ENCODE measurements around the gene CHKA.

CHKA gene

DNA sequence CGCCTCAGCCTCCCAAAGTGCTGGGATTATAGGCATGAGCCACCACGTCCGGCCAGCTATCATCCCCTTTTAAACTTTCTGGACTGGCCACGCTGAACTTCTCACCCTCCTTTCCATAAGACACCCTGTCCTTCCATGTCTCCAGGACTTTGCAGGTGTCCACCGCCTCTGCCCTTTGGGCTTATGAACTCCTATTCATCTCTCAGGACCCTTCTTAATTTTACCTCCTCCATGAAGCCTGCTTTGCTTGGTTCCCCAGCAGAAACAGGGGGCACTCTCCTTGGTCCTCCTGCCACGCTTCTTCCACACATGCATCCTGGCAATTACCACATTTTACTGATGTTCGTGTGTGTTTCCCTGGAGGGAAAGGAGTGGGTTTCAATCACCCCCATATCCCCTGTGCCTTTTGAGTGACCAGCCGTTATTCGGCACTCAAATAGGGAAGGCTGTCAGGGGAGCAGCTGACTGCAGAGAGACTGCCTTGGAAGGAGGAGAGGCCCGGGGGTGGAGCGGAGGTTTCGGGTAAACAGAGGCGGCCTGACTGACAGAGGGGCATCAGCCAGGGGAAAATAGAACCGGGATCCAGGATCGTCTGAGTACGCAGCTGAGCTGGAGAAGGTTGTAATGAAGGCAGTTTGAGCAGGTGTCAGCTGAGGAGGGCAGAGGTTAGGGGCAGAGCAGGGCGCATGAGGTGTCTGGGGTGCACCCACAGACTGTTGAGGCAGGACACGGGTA, 27.1 kb upstream of the CHKA start:
- H3K36me3 Mint-ChIP-seq, result no peaks in the 10 kb centered on the region
- no peak overlapping the region for H3K27ac Mint-ChIP-seq
- ATAC-seq, result no peak

DNA sequence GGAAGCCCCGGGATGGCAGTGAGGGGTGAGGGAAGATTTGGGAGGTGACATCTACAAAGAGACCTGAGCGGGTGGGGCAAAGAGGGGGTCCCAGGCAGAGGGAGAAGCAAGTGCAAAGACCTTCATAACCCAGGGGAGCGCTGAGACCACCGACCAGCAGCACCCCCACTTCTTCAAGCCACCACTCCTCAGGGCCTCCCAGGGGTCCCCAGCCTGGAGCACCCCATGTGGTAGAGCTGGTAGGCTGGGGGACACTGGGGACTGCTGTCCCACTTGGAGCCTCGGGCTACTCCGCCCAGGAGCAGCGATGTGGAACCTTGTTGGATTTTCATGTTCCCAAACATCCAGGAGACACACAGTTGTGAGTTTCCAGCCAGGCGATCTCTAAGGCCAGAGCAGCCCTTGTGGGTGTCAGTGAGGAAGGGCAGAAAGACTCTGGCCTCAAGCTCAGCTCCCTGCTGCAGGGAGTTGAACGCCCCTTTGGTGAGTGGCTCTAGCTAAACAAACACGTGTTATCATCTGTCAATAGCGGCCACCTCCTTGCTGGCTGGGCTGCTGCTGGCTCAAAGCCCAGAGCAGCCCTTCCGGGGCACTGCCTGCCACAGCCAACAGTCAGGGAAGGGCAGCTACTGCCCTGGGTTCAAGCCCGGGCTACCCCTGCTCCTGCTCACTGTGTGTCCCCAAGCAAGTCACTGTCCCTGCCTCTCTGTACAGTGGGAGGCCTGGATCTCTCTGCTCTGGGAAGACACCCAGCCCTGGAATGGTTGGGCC, 25.7 kb upstream of the CHKA start:
- no peak overlapping the region for H3K4me3 Mint-ChIP-seq
- H3K36me3 Mint-ChIP-seq, result no peaks in the 10 kb centered on the region
- no peaks in the 10 kb centered on the region for H3K9me3 Mint-ChIP-seq
- DNase-seq (ENCODE audit: low spot score in 2 of 2), result no peak
- H3K4me1 Mint-ChIP-seq, result peaks cover 12% of the 10 kb centered on the region
- ATAC-seq, result no peak
- peak overlapping the region; percentile 32 for H3K27ac Mint-ChIP-seq

More for the DNA sequence above, 27.1 kb upstream of the CHKA start:
- Mint-ChIP-seq H3K4me3 (no peak overlapping the region), H3K4me1 (peaks cover 8% of the 10 kb centered on the region), H3K9me3 (no peaks in the 10 kb centered on the region)
- DNase-seq (ENCODE audit: low spot score in 2 of 2), result no peak

- Mint-ChIP-seq H3K27ac (peak overlapping the region; percentile 32), H3K36me3 (no peaks in the 10 kb centered on the region), H3K4me1 (peaks cover 15% of the 10 kb centered on the region), H3K4me3 (no peak overlapping the region), H3K9me3 (no peaks in the 10 kb centered on the region)
- ATAC-seq (no peak), DNase-seq (ENCODE audit: low spot score in 2 of 2) (no peak)
Measured at GRCh38 chr11:68146010-68146540, 24.9 kb upstream of the CHKA start.

- no peak for DNase-seq (ENCODE audit: low spot score in 2 of 2)
- Mint-ChIP-seq H3K27ac (no peak overlapping the region), H3K36me3 (no peaks in the 10 kb centered on the region), H3K4me3 (no peak overlapping the region), H3K4me1 (peaks cover 15% of the 10 kb centered on the region), H3K9me3 (no peaks in the 10 kb centered on the region)
- peak; percentile 50 for ATAC-seq
Measured at GRCh38 chr11:68145120-68145866, 24.1 kb upstream of the CHKA start.

DNA sequence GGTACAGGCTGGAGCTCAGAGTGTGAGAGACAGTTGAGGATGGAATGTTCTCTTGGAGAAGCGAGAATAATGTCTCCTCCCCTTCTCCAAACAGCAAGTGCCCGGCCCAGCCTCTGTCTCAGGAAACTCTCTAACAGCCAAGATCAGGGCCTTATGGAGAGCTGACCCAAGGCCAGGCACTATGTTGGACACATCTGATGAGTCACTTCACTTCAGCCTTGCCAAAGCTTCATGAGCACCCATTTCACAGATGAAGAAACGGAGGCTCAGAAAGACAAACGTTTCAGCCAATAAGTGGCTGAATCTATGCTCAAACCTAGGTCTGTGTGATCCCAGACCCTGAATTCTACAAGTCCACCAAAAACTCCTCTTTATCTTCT, 22.1 kb upstream of the CHKA start:
- Mint-ChIP-seq H3K36me3 (no peaks in the 10 kb centered on the region), H3K27ac (no peak overlapping the region), H3K4me3 (no peak overlapping the region), H3K9me3 (no peaks in the 10 kb centered on the region), H3K4me1 (peaks cover 15% of the 10 kb centered on the region)
- no peak for DNase-seq (ENCODE audit: low spot score in 2 of 2)
- no peak for ATAC-seq

DNA sequence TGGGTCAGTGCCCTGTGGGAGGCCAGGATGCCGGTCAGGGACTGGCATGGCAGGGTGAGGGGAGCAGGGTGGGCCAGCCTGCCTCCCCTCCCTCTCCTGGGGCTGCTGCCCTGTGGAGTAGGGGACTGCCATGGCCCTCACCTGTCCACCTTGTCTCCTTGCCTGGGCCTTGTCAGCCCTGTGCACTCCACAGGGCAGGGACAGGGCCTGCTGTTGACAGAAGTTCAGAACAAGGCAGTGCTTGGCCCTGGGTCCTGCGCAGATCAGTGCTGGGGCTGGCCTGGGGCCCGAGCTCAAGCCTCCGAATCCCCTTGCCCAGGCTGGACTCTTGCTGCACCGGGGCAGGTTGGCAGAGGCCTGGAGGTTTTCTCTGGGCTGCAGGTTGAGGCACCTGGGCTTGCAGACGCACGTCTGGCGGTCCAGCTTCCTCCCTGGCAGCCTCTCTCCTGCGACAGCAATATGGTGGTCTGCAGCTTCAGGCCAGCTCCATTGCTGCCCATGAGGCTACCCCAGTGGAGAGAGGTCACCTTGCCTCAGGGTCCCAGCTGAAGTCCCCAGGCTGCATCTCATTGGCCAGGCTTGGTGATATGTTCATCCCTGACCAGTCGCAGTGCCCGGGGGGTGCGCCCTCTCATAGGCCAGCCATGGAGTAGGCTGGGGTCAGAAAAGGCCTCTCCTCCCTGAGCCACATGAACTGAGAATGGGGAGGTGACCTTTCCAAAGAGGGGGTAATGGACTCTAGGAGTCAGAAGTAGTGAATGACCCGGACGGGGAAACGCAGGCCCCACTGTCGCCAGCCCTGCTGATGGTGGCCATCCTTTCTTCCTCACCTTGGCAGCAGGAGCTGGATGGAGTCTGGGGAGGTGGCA, 21.5 kb upstream of the CHKA start:
- peaks cover 15% of the 10 kb centered on the region for H3K4me1 Mint-ChIP-seq
- DNase-seq (ENCODE audit: low spot score in 2 of 2) (no peak), ATAC-seq (peak; percentile 25)
- H3K27ac Mint-ChIP-seq, result peak overlapping the region; percentile 45
- no peaks in the 10 kb centered on the region for H3K9me3 Mint-ChIP-seq
- no peaks in the 10 kb centered on the region for H3K36me3 Mint-ChIP-seq
- peak overlapping the region; percentile 15 for H3K4me3 Mint-ChIP-seq

GRCh38 chr11:68142028-68142412, 20.8 kb upstream of the CHKA start:
- Mint-ChIP-seq H3K4me1 (peaks cover 15% of the 10 kb centered on the region), H3K9me3 (no peaks in the 10 kb centered on the region), H3K36me3 (no peaks in the 10 kb centered on the region), H3K27ac (peak overlapping the region; percentile 45), H3K4me3 (peak overlapping the region; percentile 15)
- DNase-seq (ENCODE audit: low spot score in 2 of 2) (peak; percentile 37 to 61), ATAC-seq (peak; percentile 88)

- DNase-seq (ENCODE audit: low spot score in 2 of 2) (no peak), ATAC-seq (peak; percentile 5)
- Mint-ChIP-seq H3K4me1 (peaks cover 15% of the 10 kb centered on the region), H3K36me3 (no peaks in the 10 kb centered on the region), H3K9me3 (no peaks in the 10 kb centered on the region), H3K27ac (peak overlapping the region; percentile 45), H3K4me3 (peak overlapping the region; percentile 15)
Measured at GRCh38 chr11:68141246-68142027, 20.2 kb upstream of the CHKA start.

- Mint-ChIP-seq H3K4me3 (no peak overlapping the region), H3K4me1 (peaks cover 15% of the 10 kb centered on the region), H3K36me3 (no peaks in the 10 kb centered on the region), H3K27ac (peak overlapping the region; percentile 40), H3K9me3 (no peaks in the 10 kb centered on the region)
- ATAC-seq (no peak), DNase-seq (ENCODE audit: low spot score in 2 of 2) (no peak)
Measured at GRCh38 chr11:68140496-68141245, 19.5 kb upstream of the CHKA start.

DNA sequence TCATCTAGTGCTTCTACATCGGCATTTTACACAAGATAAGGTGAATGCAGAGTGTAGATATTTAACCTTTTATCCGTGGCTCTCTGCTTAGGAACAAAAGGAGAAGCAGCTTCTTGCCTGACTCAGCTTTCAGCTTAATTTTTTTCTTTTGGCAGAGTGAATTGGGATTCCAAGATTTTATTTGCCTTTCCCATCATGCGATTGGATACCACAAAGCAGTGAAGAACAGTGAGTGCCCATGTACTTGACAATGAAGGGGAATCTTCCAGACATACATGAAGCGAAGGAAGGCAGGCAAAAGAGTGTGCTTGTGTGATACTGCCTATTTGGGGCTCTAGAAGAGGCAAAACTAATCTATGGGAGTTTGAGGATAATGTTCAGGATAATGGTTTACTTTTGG, 17.0 kb upstream of the CHKA start:
- Mint-ChIP-seq H3K9me3 (no peaks in the 10 kb centered on the region), H3K4me1 (peaks cover 15% of the 10 kb centered on the region), H3K36me3 (no peaks in the 10 kb centered on the region), H3K27ac (peak overlapping the region; percentile 52), H3K4me3 (no peak overlapping the region)
- no peak for ATAC-seq
- no peak for DNase-seq (ENCODE audit: low spot score in 2 of 2)

DNA sequence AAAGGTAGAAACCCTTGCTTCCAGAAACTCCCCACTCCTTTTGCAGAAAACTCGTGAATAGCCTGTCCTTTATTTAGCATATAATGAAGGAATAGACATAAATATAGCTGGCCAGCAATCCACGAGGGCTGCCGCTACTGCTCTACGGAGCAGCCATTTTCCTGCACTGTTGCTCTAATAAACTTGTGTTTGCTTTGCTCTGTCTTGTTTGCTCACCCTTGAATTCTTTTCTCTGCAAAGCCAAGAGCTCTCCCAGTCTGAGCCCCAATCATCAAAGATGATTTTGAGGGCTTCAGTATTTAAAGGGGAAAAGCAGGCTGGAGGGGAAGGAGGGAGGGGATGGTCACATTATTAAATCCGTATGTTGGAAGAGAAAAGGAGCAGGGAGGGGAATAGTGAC, 16.6 kb upstream of the CHKA start:
- Mint-ChIP-seq H3K4me1 (peaks cover 15% of the 10 kb centered on the region), H3K27ac (peak overlapping the region; percentile 52), H3K4me3 (no peak overlapping the region), H3K9me3 (peaks cover under 1% of the 10 kb centered on the region), H3K36me3 (no peaks in the 10 kb centered on the region)
- ATAC-seq (no peak), DNase-seq (ENCODE audit: low spot score in 2 of 2) (no peak)

DNA sequence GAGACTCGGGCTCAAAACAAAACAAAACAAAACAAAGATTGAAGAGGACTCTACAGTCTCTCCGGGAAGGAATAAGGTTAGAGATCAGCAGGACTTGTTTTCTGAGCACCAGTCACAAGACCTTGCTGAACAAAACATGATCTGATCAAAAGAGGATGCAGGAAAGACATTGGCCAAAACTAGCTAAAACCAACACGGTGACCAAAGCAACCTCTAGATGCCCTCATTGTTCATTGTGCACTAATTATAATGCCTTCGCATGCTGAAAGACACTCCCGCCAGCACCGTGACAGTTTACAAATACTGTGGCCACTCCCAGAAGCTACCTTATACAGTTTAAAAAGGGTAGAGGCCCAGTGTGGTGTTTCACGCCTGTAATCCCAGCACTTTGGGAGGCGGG, 15.7 kb upstream of the CHKA start:
- Mint-ChIP-seq H3K4me3 (no peak overlapping the region), H3K27ac (no peak overlapping the region), H3K9me3 (peaks cover 9% of the 10 kb centered on the region), H3K36me3 (no peaks in the 10 kb centered on the region), H3K4me1 (peaks cover 6% of the 10 kb centered on the region)
- no peak for DNase-seq (ENCODE audit: low spot score in 2 of 2)
- ATAC-seq, result no peak

DNA sequence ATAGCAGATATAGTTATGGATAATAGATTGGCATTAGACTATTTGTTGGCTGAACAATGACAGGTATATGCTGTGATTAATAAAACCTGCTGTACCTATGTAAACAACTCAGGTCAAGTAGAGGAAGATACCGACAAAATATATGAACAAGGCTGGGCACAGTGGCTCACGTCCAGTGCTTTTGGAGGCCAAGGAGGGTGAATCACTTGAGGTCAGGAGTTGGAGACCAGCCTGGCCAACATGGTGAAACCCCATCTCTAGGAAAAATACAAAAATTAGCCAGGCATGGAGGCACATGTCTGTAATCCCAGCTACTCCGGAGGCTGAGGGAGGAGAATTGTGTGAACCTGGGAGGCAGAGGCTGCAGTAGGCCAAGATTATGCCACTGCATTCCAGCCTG, 14.0 kb upstream of the CHKA start:
- no peaks in the 10 kb centered on the region for H3K4me1 Mint-ChIP-seq
- no peak overlapping the region for H3K27ac Mint-ChIP-seq
- no peaks in the 10 kb centered on the region for H3K36me3 Mint-ChIP-seq
- H3K4me3 Mint-ChIP-seq, result no peak overlapping the region
- H3K9me3 Mint-ChIP-seq, result peaks cover 9% of the 10 kb centered on the region
- no peak for DNase-seq (ENCODE audit: low spot score in 2 of 2)
- no peak for ATAC-seq

Data from stimulated activated effector memory CD8-positive, alpha-beta T cell treated with anti-CD3 and anti-CD28 coated beads, Interleukin-12 subunit alpha, Interleukin-12 subunit beta, amount 100 ng/mL, for 72 hours (primary cell).